ES-I3 (cell line): Measurements from ENCODE around the gene GTF2F2.

Experiments
- H3K36me3 ChIP-seq: 2 replicates; pipeline ENCODE4 v1.6.1; 2013; ENCODE audit warnings: mild to moderate bottlenecking, low read length, control low read depth, moderate library complexity; ENCODE audit not compliant: insufficient read depth
- H3K4me1 ChIP-seq: 2 replicates; pipeline ENCODE4 v1.6.1; 2013; ENCODE audit warnings: mild to moderate bottlenecking, control low read depth, low read length; ENCODE audit not compliant: insufficient read depth
- H3K9ac ChIP-seq: 2 replicates; pipeline ENCODE4 v1.6.1; 2013; ENCODE audit warnings: low read depth, mild to moderate bottlenecking, low read length, moderate library complexity
- H3K9me3 ChIP-seq: 2 replicates; pipeline ENCODE4 v1.6.1; 2013; ENCODE audit warnings: mild to moderate bottlenecking, low read length, moderate library complexity; ENCODE audit not compliant: control insufficient read depth, insufficient read depth

Gene GTF2F2

DNA sequence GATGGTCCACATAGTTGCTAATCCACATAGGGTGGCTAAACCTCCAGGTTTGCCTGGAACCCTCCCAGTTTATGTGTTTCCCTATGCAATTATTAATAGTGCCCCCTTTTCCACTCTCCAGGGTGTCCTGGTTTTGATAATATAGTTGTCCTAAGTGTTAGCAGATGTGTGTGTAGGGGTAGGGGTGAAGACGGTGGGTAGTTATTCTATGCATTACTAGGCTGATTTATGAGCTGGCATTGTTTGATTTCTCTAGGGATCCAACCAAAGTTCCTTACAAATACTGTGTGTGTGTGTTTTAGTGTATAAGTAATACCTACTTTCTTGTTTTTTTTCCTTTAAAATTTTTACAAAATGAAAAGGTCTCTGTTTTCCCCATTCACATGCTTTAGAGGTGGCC lies 21.1 kb downstream of the GTF2F2 start:
- Histone ChIP-seq H3K9me3 (no peaks in the 10 kb centered on the region), H3K9ac (no peak overlapping the region), H3K4me1 (peaks cover 6% of the 10 kb centered on the region), H3K36me3 (peaks cover 5% of the 10 kb centered on the region)

- H3K9ac ChIP-seq = no peak overlapping the region
- no peaks in the 10 kb centered on the region for H3K9me3 ChIP-seq
- no peaks in the 10 kb centered on the region for H3K4me1 ChIP-seq
- H3K36me3 ChIP-seq = peaks cover 4% of the 10 kb centered on the region
These were observed 22.4 kb downstream of the GTF2F2 start for GRCh38 chr13:45142440-45143345.

DNA sequence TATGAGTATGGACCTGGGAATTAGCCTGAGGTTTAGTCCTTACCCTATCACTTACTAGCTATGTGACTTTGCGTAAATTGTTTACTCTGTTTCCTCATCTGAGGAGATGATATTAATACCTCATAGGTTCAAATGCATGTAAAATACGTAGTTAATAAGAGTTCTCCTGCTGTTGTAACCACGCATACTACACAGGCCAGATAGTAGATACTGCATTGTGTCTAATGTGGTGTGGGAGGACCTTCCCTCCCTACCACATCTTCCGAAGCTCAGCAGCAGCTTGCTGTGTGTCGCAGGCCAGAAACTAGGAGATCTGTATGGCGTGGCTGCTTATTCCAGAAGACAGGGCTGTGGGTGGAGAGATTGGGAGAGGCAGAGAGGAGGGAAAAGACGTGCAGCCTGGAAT lies 23.0 kb downstream of the GTF2F2 start:
- H3K4me1 ChIP-seq = no peaks in the 10 kb centered on the region
- no peaks in the 10 kb centered on the region for H3K9me3 ChIP-seq
- H3K36me3 ChIP-seq = no peaks in the 10 kb centered on the region
- no peak overlapping the region for H3K9ac ChIP-seq

- no peaks in the 10 kb centered on the region for H3K4me1 ChIP-seq
- H3K9ac ChIP-seq = no peak overlapping the region
- H3K9me3 ChIP-seq = no peaks in the 10 kb centered on the region
- no peaks in the 10 kb centered on the region for H3K36me3 ChIP-seq
These were observed 29.7 kb downstream of the GTF2F2 start for GRCh38 chr13:45149964-45150363.

- no peak overlapping the region for H3K9ac ChIP-seq
- H3K36me3 ChIP-seq = no peaks in the 10 kb centered on the region; the same call in 1 of the 2 replicates
- H3K4me1 ChIP-seq = no peaks in the 10 kb centered on the region
- no peaks in the 10 kb centered on the region for H3K9me3 ChIP-seq
These were observed 36.5 kb downstream of the GTF2F2 start for GRCh38 chr13:45156565-45157361.

GRCh38 chr13:45162194-45162593 lies 41.9 kb downstream of the GTF2F2 start:
- Histone ChIP-seq H3K9me3 (no peaks in the 10 kb centered on the region), H3K36me3 (no peaks in the 10 kb centered on the region; the same call in 1 of the 2 replicates), H3K4me1 (no peaks in the 10 kb centered on the region), H3K9ac (no peak overlapping the region)

DNA sequence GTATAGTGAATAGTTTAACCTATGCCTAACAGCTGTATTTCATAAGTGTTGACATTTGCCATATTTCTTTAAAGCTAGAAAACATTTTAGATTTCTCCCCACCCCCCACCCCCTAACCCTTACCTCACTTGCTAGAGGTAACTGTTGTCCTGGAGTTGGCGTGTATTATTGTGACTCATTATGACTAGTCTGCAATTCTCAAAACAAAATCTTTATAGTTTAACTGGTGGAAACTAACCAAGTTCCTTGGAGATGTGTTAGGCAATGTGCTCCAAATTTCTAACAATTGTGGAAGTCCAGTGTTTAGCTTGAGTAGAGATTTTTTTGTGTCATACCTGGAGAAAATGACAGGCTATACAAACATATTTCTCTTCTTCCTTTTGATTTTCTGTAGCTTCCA lies 42.5 kb downstream of the GTF2F2 start:
- Histone ChIP-seq H3K9me3 (no peaks in the 10 kb centered on the region), H3K4me1 (no peaks in the 10 kb centered on the region), H3K9ac (no peak overlapping the region), H3K36me3 (no peaks in the 10 kb centered on the region; the same call in 1 of the 2 replicates)

GRCh38 chr13:45166858-45167257 lies 46.5 kb downstream of the GTF2F2 start:
- no peaks in the 10 kb centered on the region for H3K4me1 ChIP-seq
- no peaks in the 10 kb centered on the region for H3K9me3 ChIP-seq
- no peak overlapping the region for H3K9ac ChIP-seq
- H3K36me3 ChIP-seq = no peaks in the 10 kb centered on the region

DNA sequence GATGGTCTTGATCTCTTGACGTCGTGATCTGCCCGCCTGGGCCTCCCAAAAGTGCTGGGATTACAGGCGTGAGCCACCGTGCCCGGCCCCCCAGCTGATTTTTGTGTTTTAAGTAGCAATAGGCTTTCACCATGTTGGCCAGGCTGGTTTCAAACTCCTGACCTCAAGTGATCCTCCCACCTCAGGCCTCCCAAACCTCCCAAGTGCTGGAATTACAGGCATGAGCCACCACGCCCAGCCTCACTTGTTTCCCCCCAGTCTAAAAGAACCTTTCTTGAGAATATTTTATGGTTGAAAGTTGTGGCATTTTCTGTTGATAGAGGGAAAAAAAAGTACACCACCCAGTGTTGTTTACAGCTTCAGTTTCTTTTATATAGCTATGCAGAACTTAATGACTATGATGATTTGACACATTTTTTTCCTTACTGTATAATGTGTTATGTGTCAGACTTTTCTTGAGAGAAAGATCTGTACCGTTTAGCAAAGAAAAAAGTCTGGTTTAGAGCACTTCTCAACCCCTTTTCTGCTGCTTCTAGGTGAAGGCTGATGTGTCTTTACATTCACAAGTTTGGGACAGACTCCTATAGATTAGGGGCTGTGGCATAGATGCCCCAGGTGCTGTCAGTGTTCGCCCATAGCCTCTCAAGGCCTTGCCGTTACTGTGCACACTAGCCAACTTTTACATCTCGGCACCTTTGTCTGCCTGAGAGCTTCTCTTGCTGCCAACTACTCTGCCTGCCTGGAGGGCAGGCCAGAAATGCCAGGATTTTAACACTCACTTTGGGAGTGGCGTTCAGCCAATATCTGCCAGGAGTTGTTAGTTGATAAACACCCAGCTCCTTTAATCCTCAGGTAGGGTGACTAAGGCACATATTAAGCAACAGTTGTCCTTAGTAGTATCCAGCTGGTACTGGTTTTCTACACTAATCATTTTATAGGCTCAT lies 47.6 kb downstream of the GTF2F2 start:
- H3K9ac ChIP-seq = no peak overlapping the region
- H3K4me1 ChIP-seq = no peaks in the 10 kb centered on the region
- H3K36me3 ChIP-seq = no peaks in the 10 kb centered on the region
- H3K9me3 ChIP-seq = no peaks in the 10 kb centered on the region

DNA sequence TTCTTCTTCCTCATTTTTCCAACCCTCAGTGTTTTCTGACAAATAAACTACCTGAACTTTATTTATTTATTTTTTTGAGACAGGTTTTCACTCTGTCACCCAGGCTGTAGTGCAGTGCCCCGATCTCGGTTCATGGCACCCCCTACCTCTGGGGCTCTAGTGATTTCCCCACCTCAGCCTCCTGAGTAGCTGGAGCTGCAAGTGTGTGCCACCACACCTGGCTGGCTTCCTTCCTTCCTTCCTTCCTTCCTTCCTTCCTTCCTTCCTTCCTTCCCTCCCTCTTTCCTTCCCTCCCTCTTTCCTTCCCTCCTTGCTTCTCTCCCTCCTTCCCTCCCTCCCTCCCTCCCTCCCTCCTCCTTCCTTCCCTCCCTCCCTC lies 48.2 kb downstream of the GTF2F2 start:
- Histone ChIP-seq H3K36me3 (no peaks in the 10 kb centered on the region), H3K4me1 (no peaks in the 10 kb centered on the region), H3K9me3 (no peaks in the 10 kb centered on the region), H3K9ac (no peak overlapping the region)

DNA sequence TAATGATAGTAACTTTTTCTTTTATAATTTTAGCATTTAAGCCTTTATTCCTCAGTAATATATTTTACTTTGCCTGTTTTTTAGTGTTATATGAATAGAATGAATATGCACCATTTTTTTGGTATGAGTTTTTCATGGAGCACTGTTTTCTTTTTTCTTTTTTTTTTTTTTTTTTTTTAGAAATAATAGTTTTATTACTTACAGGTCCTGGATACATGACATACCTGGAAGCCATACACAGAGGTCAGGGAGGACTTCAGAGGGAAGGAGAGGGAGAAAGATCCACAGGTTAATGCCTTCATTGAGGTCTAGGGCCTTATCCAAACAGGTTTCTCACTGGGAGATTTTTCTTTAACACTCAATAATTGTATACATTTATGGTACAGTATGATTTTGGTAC lies 54.2 kb downstream of the GTF2F2 start:
- H3K4me1 ChIP-seq = no peaks in the 10 kb centered on the region
- H3K36me3 ChIP-seq = no peaks in the 10 kb centered on the region
- no peak overlapping the region for H3K9ac ChIP-seq
- H3K9me3 ChIP-seq = no peaks in the 10 kb centered on the region

- Histone ChIP-seq H3K9ac (no peak overlapping the region), H3K4me1 (no peaks in the 10 kb centered on the region), H3K9me3 (no peaks in the 10 kb centered on the region), H3K36me3 (no peaks in the 10 kb centered on the region)
These were observed 58.2 kb downstream of the GTF2F2 start for GRCh38 chr13:45178349-45179162.

DNA sequence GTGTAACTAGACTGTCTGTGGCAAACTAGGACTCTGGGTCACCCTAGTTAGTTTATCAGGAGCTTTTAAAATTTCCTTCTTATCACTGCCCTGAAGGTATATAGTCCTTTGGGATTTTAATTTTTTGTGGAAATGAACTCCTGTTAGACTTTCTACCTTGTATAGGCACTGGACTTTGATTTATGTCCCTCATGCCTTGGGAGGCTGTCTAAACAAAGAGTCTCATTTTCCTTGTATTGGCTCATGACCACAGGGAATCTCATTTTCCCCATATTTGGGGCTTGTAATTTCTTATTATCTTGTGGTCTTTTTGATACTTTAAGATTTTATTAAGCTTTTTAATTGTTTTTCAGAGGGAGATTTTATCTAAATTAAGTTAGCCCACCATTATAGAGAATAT lies 59.1 kb downstream of the GTF2F2 start:
- no peaks in the 10 kb centered on the region for H3K9me3 ChIP-seq
- no peaks in the 10 kb centered on the region for H3K4me1 ChIP-seq
- no peaks in the 10 kb centered on the region for H3K36me3 ChIP-seq
- no peak overlapping the region for H3K9ac ChIP-seq
